Measurements from ENCODE around the gene PEX11B. TPM values are rescaled to one million over a fixed set of nuclear protein-coding genes. Genes with fewer than 3 reads are reported as not detected.
A peak's percentile ranks its signal among the peaks of the same experiment; 100 is the strongest.

The PEX11B gene
- 10 to 100 TPM; 30.6 to 41.2 (median 33.5) TPM for polyA plus RNA-seq
- long read RNA-seq, donor 1, result 0 reads
- long read RNA-seq, donor 2, transcript PEX11B-201 (4 exons, 1,740 nt), result major isoform, 7 of 12 reads
- long read RNA-seq, donor 2, partial matches to known transcripts, result 5 of 12 reads
- long read RNA-seq, donor 2, other reads (novel, unspliced or antisense), result 0 of 12 reads
- long read RNA-seq, donor 3, transcript PEX11B-201 (4 exons, 1,740 nt), result major isoform, 6 of 6 reads
- long read RNA-seq, donor 3, partial matches to known transcripts, result 0 of 6 reads
- long read RNA-seq, donor 3, other reads (novel, unspliced or antisense), result 0 of 6 reads
- long read RNA-seq, donor 4, result 0 reads
- long read RNA-seq, donor 5, partial matches to known transcripts, result 0 of 1 reads
- long read RNA-seq, donor 5, other reads (novel, unspliced or antisense), result 0 of 1 reads
- long read RNA-seq, donor 6, transcript PEX11B-201 (4 exons, 1,740 nt), result major isoform, 23 of 28 reads
- long read RNA-seq, donor 6, partial matches to known transcripts, result 5 of 28 reads
- long read RNA-seq, donor 6, other reads (novel, unspliced or antisense), result 0 of 28 reads
- long read RNA-seq, donor 7, result 0 reads
- long read RNA-seq, donor 8, partial matches to known transcripts, result 0 of 1 reads
- long read RNA-seq, donor 8, other reads (novel, unspliced or antisense), result 0 of 1 reads
- long read RNA-seq, donor 9, partial matches to known transcripts, result 0 of 2 reads
- long read RNA-seq, donor 9, other reads (novel, unspliced or antisense), result 0 of 2 reads
- long read RNA-seq, donor 10, transcript PEX11B-201 (4 exons, 1,740 nt), result major isoform, 18 of 25 reads
- long read RNA-seq, donor 10, partial matches to known transcripts, result 7 of 25 reads
- long read RNA-seq, donor 10, other reads (novel, unspliced or antisense), result 0 of 25 reads

- Histone ChIP-seq H3K27ac (ENCODE audit: low read depth in 1 of 3, low read length in 2 of 3) (peak within 1 kb of the TSS; percentile 56 to 95 (median 90)), H3K36me3 (ENCODE audit: control insufficient read depth in 3 of 3, insufficient read depth in 2 of 3, low read depth in 1 of 3, low read length in 3 of 3) (peaks cover 0 to 17% (median 2%) of the 10 kb centered on the region in 3 donors), H3K9me3 (ENCODE audit: control insufficient read depth in 2 of 2, insufficient read depth in 1 of 2, low read depth in 1 of 2, low read length in 1 of 2) (no peaks in the 10 kb centered on the region), H3K4me3 (ENCODE audit: low read depth in 1 of 3, low read length in 3 of 3) (peak within 1 kb of the TSS; percentile 58 to 98 (median 59)), H3K4me1 (ENCODE audit: control insufficient read depth in 3 of 3, insufficient read depth in 2 of 3, low read depth in 1 of 3, low read length in 2 of 3) (peaks cover 0 to 18% (median 4%) of the 10 kb centered on the region in 3 donors), H3K27me3 (ENCODE audit: control insufficient read depth in 3 of 3, insufficient read depth in 3 of 3, low read length in 3 of 3) (no peaks in the 10 kb centered on the region)
- WGBS, 3 donors, result 0 to 1% (median 1%) methylated on average over 44 to 51 of the region's 51 CpGs
- no peak for FAIRE-seq
- DNase-seq, result peak; percentile 90 to 96
These were observed at the start of gene PEX11B for GRCh38 chr1:145918144-145918991. Gene PEX11B, minus strand, starts transcription at chr1:145918717. Its CDS starts 29 bp downstream, at chr1:145918688.

GRCh38 chr1:145967288-145967687 lies 48.8 kb upstream of the PEX11B start:
- Histone ChIP-seq H3K27ac (ENCODE audit: low read depth in 1 of 3, low read length in 2 of 3) (no peak overlapping the region), H3K36me3 (ENCODE audit: control insufficient read depth in 3 of 3, insufficient read depth in 2 of 3, low read depth in 1 of 3, low read length in 3 of 3) (no peaks in the 10 kb centered on the region), H3K4me1 (ENCODE audit: control insufficient read depth in 3 of 3, insufficient read depth in 2 of 3, low read depth in 1 of 3, low read length in 2 of 3) (peaks cover 2 to 19% (median 7%) of the 10 kb centered on the region in 3 donors), H3K27me3 (ENCODE audit: control insufficient read depth in 3 of 3, insufficient read depth in 3 of 3, low read length in 3 of 3) (peaks cover 0 to 17% (median 0%) of the 10 kb centered on the region in 3 donors), H3K9me3 (ENCODE audit: control insufficient read depth in 2 of 2, insufficient read depth in 1 of 2, low read depth in 1 of 2, low read length in 1 of 2) (peaks cover 0 to 7% of the 10 kb centered on the region in 2 donors), H3K4me3 (ENCODE audit: low read depth in 1 of 3, low read length in 3 of 3) (no peak overlapping the region)
- DNase-seq (no peak), FAIRE-seq (no peak)
- WGBS, 3 donors, result 95 to 99% (median 98%) methylated on average over 2 of the region's 2 CpGs

- H3K4me1 ChIP-seq (ENCODE audit: control insufficient read depth in 3 of 3, insufficient read depth in 2 of 3, low read depth in 1 of 3, low read length in 2 of 3), result peaks cover 2 to 35% (median 7%) of the 10 kb centered on the region in 3 donors
- peaks cover 0 to 38% (median 0%) of the 10 kb centered on the region in 3 donors for H3K27me3 ChIP-seq (ENCODE audit: control insufficient read depth in 3 of 3, insufficient read depth in 3 of 3, low read length in 3 of 3)
- H3K27ac ChIP-seq (ENCODE audit: low read depth in 1 of 3, low read length in 2 of 3), result peak overlapping the region; percentile 60 to 96 (median 83)
- H3K9me3 ChIP-seq (ENCODE audit: control insufficient read depth in 2 of 2, insufficient read depth in 1 of 2, low read depth in 1 of 2, low read length in 1 of 2), result peaks cover 0 to 7% of the 10 kb centered on the region in 2 donors
- FAIRE-seq, result no peak
- no peak for DNase-seq
- H3K36me3 ChIP-seq (ENCODE audit: control insufficient read depth in 3 of 3, insufficient read depth in 2 of 3, low read depth in 1 of 3, low read length in 3 of 3), result no peaks in the 10 kb centered on the region
- WGBS, 3 donors, result 0 to 1% (median 0%) methylated on average over 5 of the region's 5 CpGs
- peak overlapping the region; percentile 50 to 69 (median 56) for H3K4me3 ChIP-seq (ENCODE audit: low read depth in 1 of 3, low read length in 3 of 3)
These were observed 46.7 kb upstream of the PEX11B start for GRCh38 chr1:145965119-145965744.

- peaks cover 0 to 7% of the 10 kb centered on the region in 2 donors for H3K9me3 ChIP-seq (ENCODE audit: control insufficient read depth in 2 of 2, insufficient read depth in 1 of 2, low read depth in 1 of 2, low read length in 1 of 2)
- H3K36me3 ChIP-seq (ENCODE audit: control insufficient read depth in 3 of 3, insufficient read depth in 2 of 3, low read depth in 1 of 3, low read length in 3 of 3), result no peaks in the 10 kb centered on the region
- peak; percentile 96 to 98 for DNase-seq
- H3K4me1 ChIP-seq (ENCODE audit: control insufficient read depth in 3 of 3, insufficient read depth in 2 of 3, low read depth in 1 of 3, low read length in 2 of 3), result peaks cover 2 to 38% (median 7%) of the 10 kb centered on the region in 3 donors
- peaks cover 0 to 45% (median 0%) of the 10 kb centered on the region in 3 donors for H3K27me3 ChIP-seq (ENCODE audit: control insufficient read depth in 3 of 3, insufficient read depth in 3 of 3, low read length in 3 of 3)
- WGBS, 3 donors, result 0 to 1% (median 1%) methylated on average over 37 of the region's 37 CpGs
- peak within 1 kb of the TSS; percentile 60 to 96 (median 83) for H3K27ac ChIP-seq (ENCODE audit: low read depth in 1 of 3, low read length in 2 of 3)
- H3K4me3 ChIP-seq (ENCODE audit: low read depth in 1 of 3, low read length in 3 of 3), result peak within 1 kb of the TSS; percentile 50 to 69 (median 56)
- FAIRE-seq, result no peak
These were observed 46.0 kb upstream of the PEX11B start, which contains the start of the genes ANKRD34A and POLR3GL for GRCh38 chr1:145964328-145965118. Gene ANKRD34A, minus strand, starts transcription at chr1:145964575. Its CDS starts 2,816 bp downstream, at chr1:145961759. Gene POLR3GL, plus strand, starts transcription at chr1:145964690. Its CDS starts 10,176 bp downstream, at chr1:145974866.

GRCh38 chr1:145963265-145964019 lies 44.9 kb upstream of the PEX11B start:
- Histone ChIP-seq H3K4me3 (ENCODE audit: low read depth in 1 of 3, low read length in 3 of 3) (peak overlapping the region; percentile 50 to 69 (median 56)), H3K36me3 (ENCODE audit: control insufficient read depth in 3 of 3, insufficient read depth in 2 of 3, low read depth in 1 of 3, low read length in 3 of 3) (no peaks in the 10 kb centered on the region), H3K9me3 (ENCODE audit: control insufficient read depth in 2 of 2, insufficient read depth in 1 of 2, low read depth in 1 of 2, low read length in 1 of 2) (peaks cover 0 to 7% of the 10 kb centered on the region in 2 donors), H3K27me3 (ENCODE audit: control insufficient read depth in 3 of 3, insufficient read depth in 3 of 3, low read length in 3 of 3) (peaks cover 0 to 55% (median 0%) of the 10 kb centered on the region in 3 donors), H3K27ac (ENCODE audit: low read depth in 1 of 3, low read length in 2 of 3) (peak overlapping the region in 2 of 3 donors; percentile 83 to 96), H3K4me1 (ENCODE audit: control insufficient read depth in 3 of 3, insufficient read depth in 2 of 3, low read depth in 1 of 3, low read length in 2 of 3) (peaks cover 2 to 39% (median 7%) of the 10 kb centered on the region in 3 donors)
- DNase-seq (no peak), FAIRE-seq (no peak)
- 24 to 35% (median 33%) methylated on average over 5 of the region's 5 CpGs for WGBS, 3 donors

- Histone ChIP-seq H3K4me3 (ENCODE audit: low read depth in 1 of 3, low read length in 3 of 3) (peak overlapping the region in 2 of 3 donors; percentile 44 to 65), H3K36me3 (ENCODE audit: control insufficient read depth in 3 of 3, insufficient read depth in 2 of 3, low read depth in 1 of 3, low read length in 3 of 3) (no peaks in the 10 kb centered on the region), H3K27ac (ENCODE audit: low read depth in 1 of 3, low read length in 2 of 3) (peak overlapping the region in 2 of 3 donors; percentile 2 to 27), H3K9me3 (ENCODE audit: control insufficient read depth in 2 of 2, insufficient read depth in 1 of 2, low read depth in 1 of 2, low read length in 1 of 2) (peaks cover 0 to 5% of the 10 kb centered on the region in 2 donors), H3K4me1 (ENCODE audit: control insufficient read depth in 3 of 3, insufficient read depth in 2 of 3, low read depth in 1 of 3, low read length in 2 of 3) (peaks cover 2 to 43% (median 7%) of the 10 kb centered on the region in 3 donors), H3K27me3 (ENCODE audit: control insufficient read depth in 3 of 3, insufficient read depth in 3 of 3, low read length in 3 of 3) (peaks cover 0 to 55% (median 0%) of the 10 kb centered on the region in 3 donors)
- FAIRE-seq (no peak), DNase-seq (peak in 1 of 2 donors; percentile 32)
- 2 to 5% (median 3%) methylated on average over 20 to 29 of the region's 36 CpGs for WGBS, 3 donors
These were observed 43.9 kb upstream of the PEX11B start for GRCh38 chr1:145962157-145963102.

Measured in small intestine (tissue), 16 donors.